GM23338 (cell line): ENCODE measurements around the gene NEK10. TPM values are rescaled to one million over a fixed set of nuclear protein-coding genes. Genes with fewer than 3 reads are reported as not detected.

ENCODE experiments used
- ATAC-seq: fragments of 200-7000 bp; cut with Tn5 transposase; 3 replicates; pipeline ENCODE4 v1.9.1; 2020
- DNase-seq: peaks from one replicate; pipeline ENCODE4 v3.0.0-alpha.2; 2015; ENCODE audit warnings: low spot score
- H2AFZ ChIP-seq: fragments of 200-600 bp; sonication (generic); 2 replicates; pipeline ENCODE4 v1.8.0; 2016; ENCODE audit warnings: antibody characterized with exemption, mild to moderate bottlenecking, moderate library complexity
- H3F3A ChIP-seq: fragments of 200-600 bp; sonication (generic); replicated peaks from 2 replicates; pipeline ENCODE4 v1.8.0; 2017; ENCODE audit warnings: antibody characterized with exemption, mixed run types, low read depth
- H3K27ac ChIP-seq: fragments of 200-600 bp; sonication (generic); 2 replicates; pipeline ENCODE4 v1.6.1; 2016; ENCODE audit warnings: low read depth
- H3K27me3 ChIP-seq: fragments of 200-600 bp; sonication (generic); 2 replicates; pipeline ENCODE4 v1.8.0; 2016; ENCODE audit warnings: mild to moderate bottlenecking, mixed run types, moderate library complexity; ENCODE audit not compliant: insufficient read depth
- H3K36me3 ChIP-seq: fragments of 200-600 bp; sonication (generic); 2 replicates; pipeline ENCODE4 v1.8.0; 2016; ENCODE audit warnings: mild to moderate bottlenecking; ENCODE audit not compliant: insufficient read depth
- H3K4me1 ChIP-seq: fragments of 200-600 bp; sonication (generic); 2 replicates; pipeline ENCODE4 v1.8.0; 2016; ENCODE audit warnings: mild to moderate bottlenecking, moderate library complexity; ENCODE audit not compliant: insufficient read depth
- H3K4me2 ChIP-seq: fragments of 200-600 bp; sonication (generic); 2 replicates; pipeline ENCODE4 v1.7.1; 2017; ENCODE audit warnings: mixed run types
- H3K4me3 ChIP-seq: fragments of 200-600 bp; sonication (generic); 2 replicates; pipeline ENCODE4 v1.6.1; 2016; ENCODE audit warnings: mixed run types
- H3K79me2 ChIP-seq: fragments of 200-600 bp; sonication (generic); replicated peaks from 2 replicates; pipeline ENCODE4 v1.8.0; 2017; ENCODE audit warnings: mild to moderate bottlenecking; ENCODE audit not compliant: insufficient read depth
- H3K9me2 ChIP-seq: fragments of 200-600 bp; sonication (generic); 2 replicates; pipeline ENCODE4 v1.8.0; 2017; ENCODE audit not compliant: insufficient read depth
- H4K20me1 ChIP-seq: fragments of 200-600 bp; sonication (generic); replicated peaks from 2 replicates; pipeline ENCODE4 v1.8.0; 2017; ENCODE audit warnings: mild to moderate bottlenecking; ENCODE audit not compliant: insufficient read depth
- H3K27ac Mint-ChIP-seq: 2 replicates; pipeline ENCODE4 v1.8.0; 2020; ENCODE audit warnings: inconsistent platforms, mild to moderate bottlenecking, moderate library complexity, mixed read lengths
- H3K27me3 Mint-ChIP-seq: 3 replicates; pipeline ENCODE4 v1.8.0; 2022; ENCODE audit warnings: low read depth, mild to moderate bottlenecking, moderate library complexity, mixed read lengths, inconsistent platforms; ENCODE audit not compliant: insufficient read depth, poor library complexity
- H3K36me3 Mint-ChIP-seq: 3 replicates; pipeline ENCODE4 v1.8.0; 2021; ENCODE audit warnings: low read depth, mild to moderate bottlenecking, inconsistent platforms, moderate library complexity, mixed read lengths
- H3K4me1 Mint-ChIP-seq: 3 replicates; pipeline ENCODE4 v1.8.0; 2020; ENCODE audit warnings: mild to moderate bottlenecking, inconsistent platforms, mixed read lengths
- H3K4me3 Mint-ChIP-seq: 3 replicates; pipeline ENCODE4 v1.8.0; 2021; ENCODE audit warnings: moderate library complexity, mild to moderate bottlenecking, inconsistent platforms, mixed read lengths
- H3K9me3 Mint-ChIP-seq: 3 replicates; pipeline ENCODE4 v1.8.0; 2020; ENCODE audit warnings: moderate library complexity, mild to moderate bottlenecking, inconsistent platforms, mixed read lengths
- CREB1 ChIP-seq: fragments of 250-450 bp; sonication (Bioruptor Pico); IDR thresholded peaks from 2 replicates; pipeline ENCODE4 v1.5.0; 2020; ENCODE audit warnings: low read depth, mild to moderate bottlenecking, moderate library complexity
- CTCF ChIP-seq, 2 experiments: fragments of 200-600 bp in 1 of 2; sonication (generic) in 1 of 2; conservative IDR thresholded peaks; 2 replicates each; pipeline versions ENCODE4 v1.5.1 to v1.6.1; 2016 to 2017; ENCODE audit warnings: antibody characterized with exemption in 2 of 2, low read depth in 2 of 2, mild to moderate bottlenecking in 2 of 2, moderate library complexity in 1 of 2
- ETS1 ChIP-seq: IDR thresholded peaks from 2 replicates; pipeline ENCODE4 v1.6.1; 2016; ENCODE audit warnings: antibody characterized with exemption
- EZH2 ChIP-seq: fragments of 200-600 bp; sonication (generic); IDR thresholded peaks from one replicate; pipeline ENCODE4 v1.8.0; 2017; ENCODE audit warnings: antibody characterized with exemption, mild to moderate bottlenecking, low read depth; ENCODE audit not compliant: unreplicated experiment
- EZH2phosphoT487 ChIP-seq: fragments of 200-600 bp; sonication (generic); IDR thresholded peaks from one replicate; pipeline ENCODE4 v1.8.1; 2018; ENCODE audit warnings: antibody characterized with exemption; ENCODE audit not compliant: unreplicated experiment
- JUNB ChIP-seq: IDR thresholded peaks from one replicate; pipeline ENCODE4 v1.6.1; 2016; ENCODE audit warnings: antibody characterized with exemption; ENCODE audit not compliant: unreplicated experiment
- NANOG ChIP-seq: IDR thresholded peaks from 2 replicates; pipeline ENCODE4 v1.6.1; 2016; ENCODE audit warnings: antibody characterized with exemption, borderline replicate concordance
- POLR2AphosphoS5 ChIP-seq: IDR thresholded peaks from 2 replicates; pipeline ENCODE4 v1.6.1; 2016; ENCODE audit warnings: antibody characterized with exemption, low read depth
- REST ChIP-seq: IDR thresholded peaks from one replicate; pipeline ENCODE4 v1.6.1; 2018; ENCODE audit warnings: antibody characterized with exemption; ENCODE audit not compliant: unreplicated experiment
- STAT1 ChIP-seq: IDR thresholded peaks from one replicate; pipeline ENCODE4 v1.6.1; 2016; ENCODE audit warnings: antibody characterized with exemption; ENCODE audit not compliant: unreplicated experiment
- ZNF114 ChIP-seq: fragments of 250-450 bp; sonication (Bioruptor Pico); IDR thresholded peaks from 2 replicates; pipeline ENCODE4 v1.5.0; 2020; ENCODE audit warnings: mild to moderate bottlenecking, moderate library complexity
- ZNF331 ChIP-seq: fragments of 250-450 bp; sonication (Bioruptor Pico); IDR thresholded peaks from 2 replicates; pipeline ENCODE4 v1.5.0; 2020; ENCODE audit warnings: low read depth, mild to moderate bottlenecking, moderate library complexity
- ZNF462 ChIP-seq: fragments of 250-450 bp; sonication (Bioruptor Pico); IDR thresholded peaks from 2 replicates; pipeline ENCODE4 v1.5.0; 2020; ENCODE audit warnings: mild to moderate bottlenecking, moderate library complexity
- polyA plus RNA-seq: library from polyadenylated mRNA; unstranded; fragments of >200 nt; fragmentation: Nextera tagmentation; extraction: Ambion mirVana; gene quantifications from 2 replicates; pipeline ENCODE4 v1.2.1, GENCODE V29; 2016
- total RNA-seq: library from RNA; depleted of rRNA; stranded (reverse); fragments of >200 nt; shearing (Covaris generic); gene quantifications from 2 replicates; pipeline ENCODE4 v1.2.3, GENCODE V29; 2014

The NEK10 gene
- total and polyA plus RNA-seq, 2 experiments from 2014 or later = 0.55 to 2.0 TPM

GRCh38 chr3:27073912-27074311, 295.3 kb downstream of the NEK10 start:
- Histone ChIP-seq H3F3A (no peaks in the 10 kb centered on the region; the same call in 1 of the 2 replicates), H3K4me2 (peak overlapping the region; percentile 42; the same call in 1 of the 2 replicates), H3K4me3 (no peak overlapping the region), H3K27me3 (no peaks in the 10 kb centered on the region), H2AFZ (peak overlapping the region; percentile 45; the same call in 1 of the 2 replicates), H3K9me2 (peaks cover 19% of the 10 kb centered on the region), H3K36me3 (no peaks in the 10 kb centered on the region), H3K79me2 (no peaks in the 10 kb centered on the region), H3K4me1 (peaks cover 34% of the 10 kb centered on the region), H3K27ac (no peak overlapping the region), H4K20me1 (no peaks in the 10 kb centered on the region)
- no peaks in the 10 kb centered on the region for H3K36me3 Mint-ChIP-seq
- no peak for DNase-seq
- H3K4me3 Mint-ChIP-seq = no peak overlapping the region
- no peak for ATAC-seq
- no peak for TF ChIP-seq STAT1
- no peak for TF ChIP-seq ZNF114 (CRISPR knock-in tag)
- no peak for TF ChIP-seq REST
- no peak for TF ChIP-seq NANOG
- no peak for TF ChIP-seq JUNB
- no peak for TF ChIP-seq CREB1
- no peak for TF ChIP-seq CTCF (conservative IDR thresholded peaks at IDR 0.05; ENCODE audit: low read depth in 2 of 2)
- TF ChIP-seq EZH2 = no peak
- TF ChIP-seq POLR2AphosphoS5 = no peak
- TF ChIP-seq ZNF462 (CRISPR knock-in tag) = no peak
- TF ChIP-seq ETS1 = no peak
- no peak for TF ChIP-seq ZNF331 (CRISPR knock-in tag)
- no peak for TF ChIP-seq EZH2phosphoT487
- H3K9me3 Mint-ChIP-seq = no peaks in the 10 kb centered on the region
- H3K27ac Mint-ChIP-seq = no peak overlapping the region
- peaks cover 4% of the 10 kb centered on the region for H3K27me3 Mint-ChIP-seq
- H3K4me1 Mint-ChIP-seq = peaks cover 41% of the 10 kb centered on the region
